SK-N-SH (cell line): ENCODE results near the gene CEP70.

ENCODE experiments used
- ELF1 ChIP-seq: IDR thresholded peaks from 2 replicates; pipeline ENCODE4 v1.4.0; 2012
- EP300 ChIP-seq, 2 experiments: IDR thresholded peaks; 2 replicates each; pipeline versions ENCODE4 v1.4.0 to v1.6.1; 2012; ENCODE audit warnings: borderline replicate concordance in 1 of 2, low read depth in 1 of 2, low read length in 1 of 2
- EZH2phosphoT487 ChIP-seq: fragments of 200-600 bp; sonication (generic); IDR thresholded peaks from 2 replicates; pipeline ENCODE4 v1.6.1; 2017; ENCODE audit warnings: low read depth, mixed run types, mild to moderate bottlenecking, antibody characterized with exemption, moderate library complexity, borderline replicate concordance
- FOXM1 ChIP-seq: IDR thresholded peaks from 2 replicates; pipeline ENCODE4 v1.4.0; 2012; ENCODE audit warnings: low read depth, mild to moderate bottlenecking
- POLR2AphosphoS5 ChIP-seq: IDR thresholded peaks from 2 replicates; pipeline ENCODE4 v1.6.1; 2012; ENCODE audit warnings: low read depth, low read length
- RFX5 ChIP-seq: IDR thresholded peaks from 2 replicates; pipeline ENCODE4 v1.6.1; 2012; ENCODE audit warnings: mild to moderate bottlenecking, improper control_type of control experiment, low read length
- TAF1 ChIP-seq: IDR thresholded peaks from 2 replicates; pipeline ENCODE4 v1.6.1; 2012; ENCODE audit warnings: low read depth, mild to moderate bottlenecking, low read length, moderate library complexity, borderline replicate concordance
- USF2 ChIP-seq: fragments of 150-350 bp; IDR thresholded peaks from 2 replicates; pipeline ENCODE4 v1.6.1; 2017; ENCODE audit warnings: antibody characterized with exemption, low read length, low read depth, borderline replicate concordance
- YY1 ChIP-seq: IDR thresholded peaks from 2 replicates; pipeline ENCODE4 v1.4.0; 2012; ENCODE audit warnings: low read depth, mild to moderate bottlenecking
- TF ChIP-seq, protein P1 (sequence below): fragments of 200-600 bp; sonication (generic); IDR thresholded peaks from 2 replicates; pipeline ENCODE4 v1.6.1; 2017; ENCODE audit warnings: antibody characterized with exemption, mild to moderate bottlenecking, moderate library complexity
- TF ChIP-seq, protein P2 (sequence below): IDR thresholded peaks from 2 replicates; pipeline ENCODE4 v1.4.0; 2012; ENCODE audit warnings: low read depth

DNA sequence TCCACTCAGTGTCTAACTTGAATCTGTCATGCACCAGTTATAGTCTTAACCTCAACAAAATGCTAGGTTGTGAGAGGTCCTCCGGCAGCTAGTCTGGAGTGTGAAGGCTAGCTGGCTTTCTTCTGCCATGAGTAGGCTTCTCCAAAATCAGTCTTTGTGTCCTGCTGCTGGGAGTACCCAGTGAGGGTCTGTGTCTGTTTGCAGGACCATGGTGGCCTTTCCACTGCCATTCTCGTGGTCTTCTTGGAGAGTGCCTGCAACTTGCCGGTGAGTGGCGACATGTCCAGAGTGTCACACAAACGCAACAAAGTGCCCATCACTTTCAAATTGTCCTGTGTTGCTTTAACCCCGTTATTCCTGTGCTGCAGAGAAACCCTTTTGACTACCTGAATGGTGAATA lies 125.6 kb downstream of the CEP70 start:
- TF ChIP-seq TAF1: no peak
- TF ChIP-seq EZH2phosphoT487: no peak
- no peak for TF ChIP-seq EP300 (IDR thresholded peaks at IDR 0.05; ENCODE audit: borderline replicate concordance in 1 of 2, low read depth in 1 of 2, low read length in 1 of 2)
- TF ChIP-seq, protein P1, sequence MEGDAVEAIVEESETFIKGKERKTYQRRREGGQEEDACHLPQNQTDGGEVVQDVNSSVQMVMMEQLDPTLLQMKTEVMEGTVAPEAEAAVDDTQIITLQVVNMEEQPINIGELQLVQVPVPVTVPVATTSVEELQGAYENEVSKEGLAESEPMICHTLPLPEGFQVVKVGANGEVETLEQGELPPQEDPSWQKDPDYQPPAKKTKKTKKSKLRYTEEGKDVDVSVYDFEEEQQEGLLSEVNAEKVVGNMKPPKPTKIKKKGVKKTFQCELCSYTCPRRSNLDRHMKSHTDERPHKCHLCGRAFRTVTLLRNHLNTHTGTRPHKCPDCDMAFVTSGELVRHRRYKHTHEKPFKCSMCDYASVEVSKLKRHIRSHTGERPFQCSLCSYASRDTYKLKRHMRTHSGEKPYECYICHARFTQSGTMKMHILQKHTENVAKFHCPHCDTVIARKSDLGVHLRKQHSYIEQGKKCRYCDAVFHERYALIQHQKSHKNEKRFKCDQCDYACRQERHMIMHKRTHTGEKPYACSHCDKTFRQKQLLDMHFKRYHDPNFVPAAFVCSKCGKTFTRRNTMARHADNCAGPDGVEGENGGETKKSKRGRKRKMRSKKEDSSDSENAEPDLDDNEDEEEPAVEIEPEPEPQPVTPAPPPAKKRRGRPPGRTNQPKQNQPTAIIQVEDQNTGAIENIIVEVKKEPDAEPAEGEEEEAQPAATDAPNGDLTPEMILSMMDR: no peak
- no peak for TF ChIP-seq POLR2AphosphoS5
- TF ChIP-seq, protein P2, sequence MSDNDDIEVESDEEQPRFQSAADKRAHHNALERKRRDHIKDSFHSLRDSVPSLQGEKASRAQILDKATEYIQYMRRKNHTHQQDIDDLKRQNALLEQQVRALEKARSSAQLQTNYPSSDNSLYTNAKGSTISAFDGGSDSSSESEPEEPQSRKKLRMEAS: no peak
- no peak for TF ChIP-seq RFX5
- TF ChIP-seq YY1: no peak
- TF ChIP-seq ELF1: no peak
- no peak for TF ChIP-seq FOXM1
- no peak for TF ChIP-seq USF2
